ENCODE measurements around the gene NLRP1. TPM values are rescaled to one million over a fixed set of nuclear protein-coding genes. Genes with fewer than 3 reads are reported as not detected.

NLRP1 gene
- total RNA-seq, 1 donor from 2014 or later: 29.3 TPM

- TF ChIP-seq EZH2 (IDR thresholded peaks at IDR 0.05): no peak
- no peak for TF ChIP-seq EZH2phosphoT487 (IDR thresholded peaks at IDR 0.05)
- Histone ChIP-seq H3K27me3 (no peaks in the 10 kb centered on the region), H3K36me3 (no peaks in the 10 kb centered on the region), H3K9ac (no peak overlapping the region), H3K4me1 (no peaks in the 10 kb centered on the region), H3K4me2 (no peak overlapping the region), H3K79me2 (ENCODE audit: low read depth) (no peaks in the 10 kb centered on the region), H4K20me1 (ENCODE audit: low read depth) (no peaks in the 10 kb centered on the region), H3F3A (ENCODE audit: low read depth) (no peaks in the 10 kb centered on the region), H3K27ac (no peak overlapping the region), H3K4me3 (no peak overlapping the region), H2AFZ (replicated peaks) (no peak overlapping the region), H3K9me3 (ENCODE audit: low read depth) (no peaks in the 10 kb centered on the region)
- H3K4me1 Mint-ChIP-seq: no peaks in the 10 kb centered on the region
- no peaks in the 10 kb centered on the region for H3K9me3 Mint-ChIP-seq
- no peak for DNase-seq (ENCODE audit: low spot score)
- no peak overlapping the region for H3K4me3 Mint-ChIP-seq
- no peak overlapping the region for H3K27ac Mint-ChIP-seq
- H3K27me3 Mint-ChIP-seq (ENCODE audit: insufficient read depth, low read depth): peaks cover 8% of the 10 kb centered on the region
- no peaks in the 10 kb centered on the region for H3K36me3 Mint-ChIP-seq
These were observed 25.2 kb downstream of the NLRP1 start for GRCh38 chr17:5558815-5559785.

GRCh38 chr17:5557990-5558389, 26.3 kb downstream of the NLRP1 start:
- Mint-ChIP-seq H3K27ac (no peak overlapping the region), H3K4me1 (no peaks in the 10 kb centered on the region), H3K36me3 (no peaks in the 10 kb centered on the region), H3K27me3 (ENCODE audit: insufficient read depth, low read depth) (peaks cover 8% of the 10 kb centered on the region), H3K9me3 (no peaks in the 10 kb centered on the region), H3K4me3 (no peak overlapping the region)
- Histone ChIP-seq H2AFZ (replicated peaks) (no peak overlapping the region), H3K4me3 (no peak overlapping the region), H3K9me3 (ENCODE audit: low read depth) (no peaks in the 10 kb centered on the region), H3K79me2 (ENCODE audit: low read depth) (no peaks in the 10 kb centered on the region), H3K27me3 (no peaks in the 10 kb centered on the region), H3F3A (ENCODE audit: low read depth) (no peaks in the 10 kb centered on the region), H4K20me1 (ENCODE audit: low read depth) (no peaks in the 10 kb centered on the region), H3K4me2 (no peak overlapping the region), H3K27ac (no peak overlapping the region), H3K36me3 (no peaks in the 10 kb centered on the region), H3K9ac (no peak overlapping the region), H3K4me1 (no peaks in the 10 kb centered on the region)
- TF ChIP-seq CTCF (IDR thresholded peaks at IDR 0.05): no peak
- no peak for TF ChIP-seq EZH2phosphoT487 (IDR thresholded peaks at IDR 0.05)
- no peak for TF ChIP-seq EZH2 (IDR thresholded peaks at IDR 0.05)
- no peak for DNase-seq (ENCODE audit: low spot score)

- Histone ChIP-seq H3K36me3 (no peaks in the 10 kb centered on the region), H3K4me2 (no peak overlapping the region), H3K4me3 (no peak overlapping the region), H3K27ac (no peak overlapping the region), H3F3A (ENCODE audit: low read depth) (no peaks in the 10 kb centered on the region), H3K27me3 (no peaks in the 10 kb centered on the region), H3K79me2 (ENCODE audit: low read depth) (no peaks in the 10 kb centered on the region), H3K9ac (no peak overlapping the region), H2AFZ (replicated peaks) (no peak overlapping the region), H3K4me1 (no peaks in the 10 kb centered on the region), H4K20me1 (ENCODE audit: low read depth) (no peaks in the 10 kb centered on the region), H3K9me3 (ENCODE audit: low read depth) (no peaks in the 10 kb centered on the region)
- Mint-ChIP-seq H3K36me3 (no peaks in the 10 kb centered on the region), H3K27ac (no peak overlapping the region), H3K4me1 (no peaks in the 10 kb centered on the region), H3K27me3 (ENCODE audit: insufficient read depth, low read depth) (peaks cover 8% of the 10 kb centered on the region), H3K4me3 (no peak overlapping the region), H3K9me3 (no peaks in the 10 kb centered on the region)
- DNase-seq (ENCODE audit: low spot score): no peak
- no peak for TF ChIP-seq EZH2phosphoT487 (IDR thresholded peaks at IDR 0.05)
- no peak for TF ChIP-seq EZH2 (IDR thresholded peaks at IDR 0.05)
- TF ChIP-seq CTCF (IDR thresholded peaks at IDR 0.05): no peak
These were observed 26.8 kb downstream of the NLRP1 start for GRCh38 chr17:5557485-5557884.

GRCh38 chr17:5555254-5555653, 29.1 kb downstream of the NLRP1 start:
- Histone ChIP-seq H3K4me3 (no peak overlapping the region), H3K27me3 (no peaks in the 10 kb centered on the region), H3K9me3 (ENCODE audit: low read depth) (no peaks in the 10 kb centered on the region), H3K9ac (no peak overlapping the region), H4K20me1 (ENCODE audit: low read depth) (no peaks in the 10 kb centered on the region), H3K4me1 (no peaks in the 10 kb centered on the region), H3K27ac (no peak overlapping the region), H3K4me2 (no peak overlapping the region), H2AFZ (replicated peaks) (no peak overlapping the region), H3K36me3 (no peaks in the 10 kb centered on the region), H3K79me2 (ENCODE audit: low read depth) (no peaks in the 10 kb centered on the region), H3F3A (ENCODE audit: low read depth) (no peaks in the 10 kb centered on the region)
- Mint-ChIP-seq H3K4me3 (no peak overlapping the region), H3K27ac (no peak overlapping the region), H3K27me3 (ENCODE audit: insufficient read depth, low read depth) (peaks cover 10% of the 10 kb centered on the region), H3K36me3 (no peaks in the 10 kb centered on the region), H3K4me1 (no peaks in the 10 kb centered on the region), H3K9me3 (no peaks in the 10 kb centered on the region)
- DNase-seq (ENCODE audit: low spot score): no peak
- TF ChIP-seq EZH2phosphoT487 (IDR thresholded peaks at IDR 0.05): no peak
- TF ChIP-seq EZH2 (IDR thresholded peaks at IDR 0.05): no peak
- TF ChIP-seq CTCF (IDR thresholded peaks at IDR 0.05): no peak

Data from neural progenitor cell (in vitro differentiated cells).